Type B pancreatic cell (in vitro differentiated cells): ENCODE results near the gene SCARB1. TPM values are rescaled to one million over a fixed set of nuclear protein-coding genes. Genes with fewer than 3 reads are reported as not detected.

Source experiments
- DNase-seq: peaks from one replicate; pipeline ENCODE4 v3.0.0; 2021; ENCODE audit warnings: mixed read lengths; ENCODE audit not compliant: unreplicated experiment; ENCODE audit errors: extremely low spot score
- H3K27ac Mint-ChIP-seq: 2 replicates; pipeline ENCODE4 v1.8.0; 2021; ENCODE audit warnings: mild to moderate bottlenecking, mixed read lengths
- H3K27me3 Mint-ChIP-seq: 2 replicates; pipeline ENCODE4 v1.8.0; 2021; ENCODE audit warnings: mixed read lengths
- H3K36me3 Mint-ChIP-seq: 2 replicates; pipeline ENCODE4 v1.8.0; 2021; ENCODE audit warnings: mixed read lengths
- H3K4me1 Mint-ChIP-seq: one replicate; pipeline ENCODE4 v1.8.0; 2021; ENCODE audit warnings: mixed read lengths; ENCODE audit not compliant: unreplicated experiment
- H3K4me3 Mint-ChIP-seq: 2 replicates; pipeline ENCODE4 v1.8.0; 2021; ENCODE audit warnings: mild to moderate bottlenecking, mixed read lengths
- H3K9me3 Mint-ChIP-seq: 2 replicates; pipeline ENCODE4 v1.8.0; 2021; ENCODE audit warnings: mixed read lengths
- CTCF ChIP-seq: fragments of 200-600 bp; sonication (generic); conservative IDR thresholded peaks from 2 replicates; pipeline ENCODE4 v1.5.0; 2021; ENCODE audit warnings: antibody characterized with exemption, mild to moderate bottlenecking
- total RNA-seq: library from RNA; stranded (reverse); gene quantifications from 2 replicates; pipeline ENCODE4 v1.2.1, GENCODE V29; 2021; ENCODE audit warnings: low replicate concordance

The SCARB1 gene
- total RNA-seq, 1 donor from 2014 or later = 23.4 TPM

GRCh38 chr12:124856132-124856841 is 7.4 kb downstream of the SCARB1 start:
- H3K4me3 Mint-ChIP-seq = no peak overlapping the region
- no peaks in the 10 kb centered on the region for H3K9me3 Mint-ChIP-seq
- no peak for DNase-seq
- H3K27ac Mint-ChIP-seq = no peak overlapping the region
- no peak for TF ChIP-seq CTCF
- H3K4me1 Mint-ChIP-seq = peaks cover 36% of the 10 kb centered on the region
- no peaks in the 10 kb centered on the region for H3K36me3 Mint-ChIP-seq
- H3K27me3 Mint-ChIP-seq = no peaks in the 10 kb centered on the region

GRCh38 chr12:124855275-124855957 is 8.2 kb downstream of the SCARB1 start:
- no peak overlapping the region for H3K27ac Mint-ChIP-seq
- H3K36me3 Mint-ChIP-seq = no peaks in the 10 kb centered on the region
- peaks cover 36% of the 10 kb centered on the region for H3K4me1 Mint-ChIP-seq
- no peak for TF ChIP-seq CTCF
- no peak overlapping the region for H3K4me3 Mint-ChIP-seq
- H3K27me3 Mint-ChIP-seq = no peaks in the 10 kb centered on the region
- DNase-seq = no peak
- H3K9me3 Mint-ChIP-seq = no peaks in the 10 kb centered on the region

GRCh38 chr12:124854637-124855184 is 9.0 kb downstream of the SCARB1 start:
- Mint-ChIP-seq H3K27me3 (no peaks in the 10 kb centered on the region), H3K36me3 (no peaks in the 10 kb centered on the region), H3K4me3 (no peak overlapping the region), H3K9me3 (no peaks in the 10 kb centered on the region), H3K4me1 (peaks cover 36% of the 10 kb centered on the region), H3K27ac (no peak overlapping the region)
- DNase-seq = no peak
- TF ChIP-seq CTCF = no peak

- H3K27ac Mint-ChIP-seq = no peak overlapping the region
- peaks cover 36% of the 10 kb centered on the region for H3K4me1 Mint-ChIP-seq
- H3K9me3 Mint-ChIP-seq = no peaks in the 10 kb centered on the region
- H3K4me3 Mint-ChIP-seq = no peak overlapping the region
- H3K27me3 Mint-ChIP-seq = no peaks in the 10 kb centered on the region
- no peaks in the 10 kb centered on the region for H3K36me3 Mint-ChIP-seq
- DNase-seq = no peak
- no peak for TF ChIP-seq CTCF
Observed at GRCh38 chr12:124853781-124854636, 9.7 kb downstream of the SCARB1 start.

GRCh38 chr12:124852911-124853427 is 10.7 kb downstream of the SCARB1 start:
- Mint-ChIP-seq H3K4me3 (no peak overlapping the region), H3K27ac (peak overlapping the region; percentile 73), H3K4me1 (peaks cover 34% of the 10 kb centered on the region), H3K27me3 (no peaks in the 10 kb centered on the region), H3K36me3 (no peaks in the 10 kb centered on the region), H3K9me3 (no peaks in the 10 kb centered on the region)
- no peak for TF ChIP-seq CTCF
- DNase-seq = no peak
